Caco-2 (cell line): ENCODE measurements around the gene BAZ2B. TPM values are rescaled to one million over a fixed set of nuclear protein-coding genes. Genes with fewer than 3 reads are reported as not detected.

Experiments
- BruUV-seq: library from RNA; stranded (reverse); fragments of 400-500 nt; replicated peaks from 2 replicates; lab custom pipeline; 2021; lab: Mats Ljungman, UMichigan
- CTCF ChIA-PET: fragments of 300-600 bp; sonication (Branson Sonifier 250); formaldehyde crosslinking; loops from one replicate; lab custom pipeline; 2022; ENCODE audit warnings: antibody characterized with exemption; lab: Charles Lee
- POLR2A ChIA-PET: fragments of 300-600 bp; sonication (Branson Sonifier 250); formaldehyde crosslinking; loops from one replicate; lab custom pipeline; 2022; ENCODE audit warnings: antibody characterized with exemption; lab: Charles Lee
- DNase-seq, 2 experiments: peaks; one replicate each; pipeline versions ENCODE4 v3.0.0 to v3.0.0-alpha.2; 2020 to 2022
- H3K27me3 ChIP-seq: replicated peaks from 2 replicates; pipeline ENCODE4 v1.6.0; 2011; ENCODE audit warnings: low read length; ENCODE audit not compliant: control insufficient read depth, insufficient read depth
- H3K36me3 ChIP-seq: 2 replicates; pipeline ENCODE4 v1.5.1; 2011; ENCODE audit warnings: low read length; ENCODE audit not compliant: control insufficient read depth, insufficient read depth
- H3K4me1 ChIP-seq: fragments of 250-450 bp; sonication (Bioruptor Pico); 2 replicates; pipeline ENCODE4 v1.5.1; 2020; ENCODE audit warnings: mild to moderate bottlenecking
- H3K4me3 ChIP-seq: 2 replicates; pipeline ENCODE4 v1.5.1; 2011; ENCODE audit warnings: low read depth, mild to moderate bottlenecking, control low read depth, low read length
- H3K9me3 ChIP-seq: fragments of 250-450 bp; sonication (Bioruptor Pico); 2 replicates; pipeline ENCODE4 v1.5.1; 2020; ENCODE audit warnings: mild to moderate bottlenecking, moderate library complexity
- H3K27ac Mint-ChIP-seq: one replicate; pipeline ENCODE4 v1.8.0; 2022; ENCODE audit warnings: mixed read lengths; ENCODE audit not compliant: unreplicated experiment
- H3K27me3 Mint-ChIP-seq: one replicate; pipeline ENCODE4 v1.8.0; 2022; ENCODE audit warnings: mixed read lengths; ENCODE audit not compliant: insufficient read depth, unreplicated experiment
- H3K36me3 Mint-ChIP-seq: one replicate; pipeline ENCODE4 v1.8.0; 2022; ENCODE audit warnings: mild to moderate bottlenecking, mixed read lengths; ENCODE audit not compliant: insufficient read depth, unreplicated experiment
- H3K4me1 Mint-ChIP-seq: one replicate; pipeline ENCODE4 v1.8.0; 2022; ENCODE audit warnings: low read depth, mixed read lengths; ENCODE audit not compliant: unreplicated experiment
- H3K4me3 Mint-ChIP-seq: one replicate; pipeline ENCODE4 v1.8.0; 2022; ENCODE audit warnings: mild to moderate bottlenecking, moderate library complexity, mixed read lengths; ENCODE audit not compliant: unreplicated experiment
- H3K9me3 Mint-ChIP-seq: one replicate; pipeline ENCODE4 v1.8.0; 2022; ENCODE audit warnings: mixed read lengths; ENCODE audit not compliant: unreplicated experiment
- intact Hi-C: fragments of 100-400 bp; cut with micrococcal nuclease; formaldehyde crosslinking; loops from one replicate; pipeline ENCODE4 v1.10.0; 2022; ENCODE audit not compliant: unreplicated experiment
- total RNA-seq: library from RNA; stranded (reverse); gene quantifications from 2 replicates; pipeline ENCODE4 v1.2.3, GENCODE V29; 2022
- TF ChIP-seq, protein P1 (sequence below), 2 experiments: fragments of 200-600 bp in 1 of 2; IDR thresholded peaks; 1 replicate in 1 of 2; 2 replicates in 1 of 2; pipeline versions ENCODE4 v1.5.1 to v1.8.0; 2011 to 2022; ENCODE audit warnings: antibody characterized with exemption in 1 of 2, control low read depth in 1 of 2, inconsistent platforms in 1 of 2, low read depth in 1 of 2, low read length in 1 of 2, mild to moderate bottlenecking in 1 of 2, moderate library complexity in 1 of 2; ENCODE audit not compliant: insufficient read depth in 1 of 2, severe bottlenecking in 1 of 2, unreplicated experiment in 1 of 2

Gene BAZ2B
- total RNA-seq, 1 experiment from 2014 or later: 32.9 TPM

GRCh38 chr2:159356053-159356554 is 260.2 kb downstream of the BAZ2B start:
- TF ChIP-seq, protein P1, sequence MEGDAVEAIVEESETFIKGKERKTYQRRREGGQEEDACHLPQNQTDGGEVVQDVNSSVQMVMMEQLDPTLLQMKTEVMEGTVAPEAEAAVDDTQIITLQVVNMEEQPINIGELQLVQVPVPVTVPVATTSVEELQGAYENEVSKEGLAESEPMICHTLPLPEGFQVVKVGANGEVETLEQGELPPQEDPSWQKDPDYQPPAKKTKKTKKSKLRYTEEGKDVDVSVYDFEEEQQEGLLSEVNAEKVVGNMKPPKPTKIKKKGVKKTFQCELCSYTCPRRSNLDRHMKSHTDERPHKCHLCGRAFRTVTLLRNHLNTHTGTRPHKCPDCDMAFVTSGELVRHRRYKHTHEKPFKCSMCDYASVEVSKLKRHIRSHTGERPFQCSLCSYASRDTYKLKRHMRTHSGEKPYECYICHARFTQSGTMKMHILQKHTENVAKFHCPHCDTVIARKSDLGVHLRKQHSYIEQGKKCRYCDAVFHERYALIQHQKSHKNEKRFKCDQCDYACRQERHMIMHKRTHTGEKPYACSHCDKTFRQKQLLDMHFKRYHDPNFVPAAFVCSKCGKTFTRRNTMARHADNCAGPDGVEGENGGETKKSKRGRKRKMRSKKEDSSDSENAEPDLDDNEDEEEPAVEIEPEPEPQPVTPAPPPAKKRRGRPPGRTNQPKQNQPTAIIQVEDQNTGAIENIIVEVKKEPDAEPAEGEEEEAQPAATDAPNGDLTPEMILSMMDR (IDR thresholded peaks at IDR 0.05; ENCODE audit: insufficient read depth in 1 of 2, low read depth in 1 of 2, low read length in 1 of 2, severe bottlenecking in 1 of 2, unreplicated experiment in 1 of 2): no peak
- H3K4me1 Mint-ChIP-seq: peaks cover 6% of the 10 kb centered on the region
- no peaks in the 10 kb centered on the region for H3K9me3 ChIP-seq
- BruUV-seq: no TSS peak
- no peaks in the 10 kb centered on the region for H3K27me3 ChIP-seq
- no peak for DNase-seq
- no peaks in the 10 kb centered on the region for H3K9me3 Mint-ChIP-seq
- H3K27ac Mint-ChIP-seq: no peak overlapping the region
- H3K36me3 ChIP-seq: no peaks in the 10 kb centered on the region
- no peak overlapping the region for H3K4me3 ChIP-seq
- H3K36me3 Mint-ChIP-seq: peaks cover 6% of the 10 kb centered on the region
- ChIA-PET POLR2A (no interaction called here), CTCF (no interaction called here)
- no peak overlapping the region for H3K4me3 Mint-ChIP-seq
- no peaks in the 10 kb centered on the region for H3K4me1 ChIP-seq
- intact Hi-C loops: no loop called here
- no peaks in the 10 kb centered on the region for H3K27me3 Mint-ChIP-seq

DNA sequence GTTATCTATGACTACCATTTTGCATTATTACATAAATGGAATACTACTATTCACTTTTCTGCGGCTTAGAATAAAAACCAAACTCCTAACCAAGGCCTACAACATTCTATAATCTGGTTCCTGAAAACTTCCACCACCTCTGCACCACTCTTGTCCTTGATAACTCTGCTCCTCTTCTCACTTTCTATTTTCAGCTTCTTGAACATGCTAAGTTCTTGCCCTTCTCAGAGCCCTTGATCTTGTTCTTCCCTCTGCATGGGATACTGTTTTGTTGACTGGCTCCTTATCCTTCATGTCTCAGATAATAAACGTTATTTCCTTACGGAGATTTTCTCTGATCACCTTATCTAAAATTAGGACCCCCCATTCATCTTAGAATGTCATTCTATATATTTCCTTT is 264.4 kb downstream of the BAZ2B start:
- no peaks in the 10 kb centered on the region for H3K27me3 ChIP-seq
- H3K9me3 ChIP-seq: no peaks in the 10 kb centered on the region
- DNase-seq: no peak
- TF ChIP-seq, protein P1 (IDR thresholded peaks at IDR 0.05; ENCODE audit: insufficient read depth in 1 of 2, low read depth in 1 of 2, low read length in 1 of 2, severe bottlenecking in 1 of 2, unreplicated experiment in 1 of 2): no peak
- Mint-ChIP-seq H3K36me3 (no peaks in the 10 kb centered on the region), H3K27ac (no peak overlapping the region), H3K27me3 (no peaks in the 10 kb centered on the region), H3K4me1 (peaks cover 2% of the 10 kb centered on the region), H3K4me3 (no peak overlapping the region), H3K9me3 (no peaks in the 10 kb centered on the region)
- ChIA-PET POLR2A (no interaction called here), CTCF (no interaction called here)
- intact Hi-C loops: no loop called here
- 0 out of 2 replicates have a peak, but pooled peaks cover 1% of the 10 kb centered on the region for H3K36me3 ChIP-seq
- H3K4me1 ChIP-seq: no peaks in the 10 kb centered on the region
- H3K4me3 ChIP-seq: no peak overlapping the region
- no TSS peak for BruUV-seq

- POLR2A ChIA-PET: no interaction called here
- TF ChIP-seq, protein P1 (IDR thresholded peaks at IDR 0.05; ENCODE audit: insufficient read depth in 1 of 2, low read depth in 1 of 2, low read length in 1 of 2, severe bottlenecking in 1 of 2, unreplicated experiment in 1 of 2): no peak
- H3K36me3 ChIP-seq: 0 out of 2 replicates have a peak, but pooled peaks cover 1% of the 10 kb centered on the region
- Mint-ChIP-seq H3K9me3 (no peaks in the 10 kb centered on the region), H3K4me3 (peak overlapping the region; percentile 5), H3K4me1 (no peaks in the 10 kb centered on the region), H3K27ac (no peak overlapping the region), H3K27me3 (no peaks in the 10 kb centered on the region), H3K36me3 (no peaks in the 10 kb centered on the region)
- TSS peak; percentile 64 for BruUV-seq
- CTCF ChIA-PET: no interaction called here
- no peaks in the 10 kb centered on the region for H3K27me3 ChIP-seq
- no peaks in the 10 kb centered on the region for H3K4me1 ChIP-seq
- H3K9me3 ChIP-seq: no peaks in the 10 kb centered on the region
- no peak for DNase-seq
- intact Hi-C loops: no loop called here
- H3K4me3 ChIP-seq: no peak overlapping the region
Measured at GRCh38 chr2:159349674-159350299, 266.6 kb downstream of the BAZ2B start.
